GM23338 (cell line): Measurements from ENCODE around the gene PTGDS. TPM values are rescaled to one million over a fixed set of nuclear protein-coding genes. Genes with fewer than 3 reads are reported as not detected.

ENCODE experiments used
- ATAC-seq: fragments of 200-7000 bp; cut with Tn5 transposase; 3 replicates; pipeline ENCODE4 v1.9.1; 2020
- DNase-seq: peaks from one replicate; pipeline ENCODE4 v3.0.0-alpha.2; 2015; ENCODE audit warnings: low spot score
- H2AFZ ChIP-seq: fragments of 200-600 bp; sonication (generic); 2 replicates; pipeline ENCODE4 v1.8.0; 2016; ENCODE audit warnings: antibody characterized with exemption, mild to moderate bottlenecking, moderate library complexity
- H3F3A ChIP-seq: fragments of 200-600 bp; sonication (generic); replicated peaks from 2 replicates; pipeline ENCODE4 v1.8.0; 2017; ENCODE audit warnings: antibody characterized with exemption, mixed run types, low read depth
- H3K27ac ChIP-seq: fragments of 200-600 bp; sonication (generic); 2 replicates; pipeline ENCODE4 v1.6.1; 2016; ENCODE audit warnings: low read depth
- H3K27me3 ChIP-seq: fragments of 200-600 bp; sonication (generic); 2 replicates; pipeline ENCODE4 v1.8.0; 2016; ENCODE audit warnings: mild to moderate bottlenecking, mixed run types, moderate library complexity; ENCODE audit not compliant: insufficient read depth
- H3K36me3 ChIP-seq: fragments of 200-600 bp; sonication (generic); 2 replicates; pipeline ENCODE4 v1.8.0; 2016; ENCODE audit warnings: mild to moderate bottlenecking; ENCODE audit not compliant: insufficient read depth
- H3K4me1 ChIP-seq: fragments of 200-600 bp; sonication (generic); 2 replicates; pipeline ENCODE4 v1.8.0; 2016; ENCODE audit warnings: mild to moderate bottlenecking, moderate library complexity; ENCODE audit not compliant: insufficient read depth
- H3K4me2 ChIP-seq: fragments of 200-600 bp; sonication (generic); 2 replicates; pipeline ENCODE4 v1.7.1; 2017; ENCODE audit warnings: mixed run types
- H3K4me3 ChIP-seq: fragments of 200-600 bp; sonication (generic); 2 replicates; pipeline ENCODE4 v1.6.1; 2016; ENCODE audit warnings: mixed run types
- H3K79me2 ChIP-seq: fragments of 200-600 bp; sonication (generic); replicated peaks from 2 replicates; pipeline ENCODE4 v1.8.0; 2017; ENCODE audit warnings: mild to moderate bottlenecking; ENCODE audit not compliant: insufficient read depth
- H3K9me2 ChIP-seq: fragments of 200-600 bp; sonication (generic); 2 replicates; pipeline ENCODE4 v1.8.0; 2017; ENCODE audit not compliant: insufficient read depth
- H4K20me1 ChIP-seq: fragments of 200-600 bp; sonication (generic); replicated peaks from 2 replicates; pipeline ENCODE4 v1.8.0; 2017; ENCODE audit warnings: mild to moderate bottlenecking; ENCODE audit not compliant: insufficient read depth
- H3K27ac Mint-ChIP-seq: 2 replicates; pipeline ENCODE4 v1.8.0; 2020; ENCODE audit warnings: inconsistent platforms, mild to moderate bottlenecking, moderate library complexity, mixed read lengths
- H3K27me3 Mint-ChIP-seq: 3 replicates; pipeline ENCODE4 v1.8.0; 2022; ENCODE audit warnings: low read depth, mild to moderate bottlenecking, moderate library complexity, mixed read lengths, inconsistent platforms; ENCODE audit not compliant: insufficient read depth, poor library complexity
- H3K36me3 Mint-ChIP-seq: 3 replicates; pipeline ENCODE4 v1.8.0; 2021; ENCODE audit warnings: low read depth, mild to moderate bottlenecking, inconsistent platforms, moderate library complexity, mixed read lengths
- H3K4me1 Mint-ChIP-seq: 3 replicates; pipeline ENCODE4 v1.8.0; 2020; ENCODE audit warnings: mild to moderate bottlenecking, inconsistent platforms, mixed read lengths
- H3K4me3 Mint-ChIP-seq: 3 replicates; pipeline ENCODE4 v1.8.0; 2021; ENCODE audit warnings: moderate library complexity, mild to moderate bottlenecking, inconsistent platforms, mixed read lengths
- H3K9me3 Mint-ChIP-seq: 3 replicates; pipeline ENCODE4 v1.8.0; 2020; ENCODE audit warnings: moderate library complexity, mild to moderate bottlenecking, inconsistent platforms, mixed read lengths
- CTCF ChIP-seq, 2 experiments: fragments of 200-600 bp in 1 of 2; sonication (generic) in 1 of 2; conservative IDR thresholded peaks; 2 replicates each; pipeline versions ENCODE4 v1.5.1 to v1.6.1; 2016 to 2017; ENCODE audit warnings: antibody characterized with exemption in 2 of 2, low read depth in 2 of 2, mild to moderate bottlenecking in 2 of 2, moderate library complexity in 1 of 2
- EZH2 ChIP-seq: fragments of 200-600 bp; sonication (generic); IDR thresholded peaks from one replicate; pipeline ENCODE4 v1.8.0; 2017; ENCODE audit warnings: antibody characterized with exemption, mild to moderate bottlenecking, low read depth; ENCODE audit not compliant: unreplicated experiment
- EZH2phosphoT487 ChIP-seq: fragments of 200-600 bp; sonication (generic); IDR thresholded peaks from one replicate; pipeline ENCODE4 v1.8.1; 2018; ENCODE audit warnings: antibody characterized with exemption; ENCODE audit not compliant: unreplicated experiment
- JUNB ChIP-seq: IDR thresholded peaks from one replicate; pipeline ENCODE4 v1.6.1; 2016; ENCODE audit warnings: antibody characterized with exemption; ENCODE audit not compliant: unreplicated experiment
- NANOG ChIP-seq: IDR thresholded peaks from 2 replicates; pipeline ENCODE4 v1.6.1; 2016; ENCODE audit warnings: antibody characterized with exemption, borderline replicate concordance
- POLR2AphosphoS5 ChIP-seq: IDR thresholded peaks from 2 replicates; pipeline ENCODE4 v1.6.1; 2016; ENCODE audit warnings: antibody characterized with exemption, low read depth
- REST ChIP-seq: IDR thresholded peaks from one replicate; pipeline ENCODE4 v1.6.1; 2018; ENCODE audit warnings: antibody characterized with exemption; ENCODE audit not compliant: unreplicated experiment
- polyA plus RNA-seq: library from polyadenylated mRNA; unstranded; fragments of >200 nt; fragmentation: Nextera tagmentation; extraction: Ambion mirVana; gene quantifications from 2 replicates; pipeline ENCODE4 v1.2.1, GENCODE V29; 2016
- total RNA-seq: library from RNA; depleted of rRNA; stranded (reverse); fragments of >200 nt; shearing (Covaris generic); gene quantifications from 2 replicates; pipeline ENCODE4 v1.2.3, GENCODE V29; 2014

PTGDS gene
- total and polyA plus RNA-seq, 2 experiments from 2014 or later = 1.9 to 3.1 TPM

- Mint-ChIP-seq H3K27me3 (peaks cover 9% of the 10 kb centered on the region), H3K36me3 (peaks cover 4% of the 10 kb centered on the region; the same call in 1 of the 3 replicates), H3K27ac (no peak overlapping the region), H3K4me3 (no peak overlapping the region), H3K9me3 (no peaks in the 10 kb centered on the region), H3K4me1 (peaks cover 8% of the 10 kb centered on the region)
- Histone ChIP-seq H3K4me2 (no peak overlapping the region), H3F3A (no peaks in the 10 kb centered on the region; the same call in 1 of the 2 replicates), H3K4me3 (no peak overlapping the region), H3K27ac (no peak overlapping the region), H3K36me3 (no peaks in the 10 kb centered on the region), H3K27me3 (no peaks in the 10 kb centered on the region), H4K20me1 (no peaks in the 10 kb centered on the region), H3K79me2 (0 out of 2 replicates have a peak, but pooled peaks cover 5% of the 10 kb centered on the region), H3K9me2 (no peaks in the 10 kb centered on the region), H3K4me1 (peaks cover 9% of the 10 kb centered on the region), H2AFZ (no peak overlapping the region)
- ATAC-seq (no peak), DNase-seq (no peak)
- TF ChIP-seq JUNB (no peak), NANOG (no peak), CTCF (conservative IDR thresholded peaks at IDR 0.05; ENCODE audit: low read depth in 2 of 2) (no peak), EZH2phosphoT487 (no peak), POLR2AphosphoS5 (no peak), EZH2 (no peak), REST (no peak)
Measured at GRCh38 chr9:136946228-136947027, 30.9 kb upstream of the PTGDS start.
